Trophoblast cell (in vitro differentiated cells and primary cell): ENCODE data around the gene GARS1.
A peak's percentile ranks its signal among the peaks of the same experiment; 100 is the strongest.

Experiments used
- DNase-seq, 2 donors: peaks; one replicate each; pipeline ENCODE4 v3.0.0-alpha.2; 2016
- H2AFZ ChIP-seq: 2 replicates; pipeline ENCODE4 v1.6.1; 2013; ENCODE audit warnings: low read length, moderate library complexity, mild to moderate bottlenecking; ENCODE audit not compliant: insufficient read depth, poor library complexity
- H2AK5ac ChIP-seq: 2 replicates; pipeline ENCODE4 v1.6.1; 2013; ENCODE audit warnings: mild to moderate bottlenecking, low read length
- H2BK120ac ChIP-seq: 2 replicates; pipeline ENCODE4 v1.6.1; 2013; ENCODE audit warnings: low read length, mild to moderate bottlenecking, moderate library complexity; ENCODE audit not compliant: insufficient read depth, poor library complexity
- H2BK12ac ChIP-seq: 2 replicates; pipeline ENCODE4 v1.6.1; 2013; ENCODE audit warnings: mild to moderate bottlenecking, low read length, moderate library complexity
- H2BK5ac ChIP-seq: 2 replicates; pipeline ENCODE4 v1.6.1; 2013; ENCODE audit warnings: low read length, low read depth, moderate library complexity, mild to moderate bottlenecking; ENCODE audit not compliant: poor library complexity
- H3K14ac ChIP-seq: 2 replicates; pipeline ENCODE4 v1.6.1; 2013; ENCODE audit warnings: mild to moderate bottlenecking, low read length
- H3K18ac ChIP-seq: 2 replicates; pipeline ENCODE4 v1.6.1; 2013; ENCODE audit warnings: mild to moderate bottlenecking, low read length
- H3K23ac ChIP-seq: 2 replicates; pipeline ENCODE4 v1.6.1; 2013; ENCODE audit warnings: low read length
- H3K27ac ChIP-seq: 2 replicates; pipeline ENCODE4 v1.5.1; 2013; ENCODE audit warnings: low read depth, mild to moderate bottlenecking, inconsistent platforms, low read length, moderate library complexity
- H3K27me3 ChIP-seq: 2 replicates; pipeline ENCODE4 v1.6.1; 2013; ENCODE audit warnings: inconsistent platforms, mild to moderate bottlenecking, low read length, moderate library complexity; ENCODE audit not compliant: insufficient read depth
- H3K36me3 ChIP-seq, 2 experiments: 1 replicate in 1 of 2; 2 replicates in 1 of 2; pipeline ENCODE4 v1.6.1; 2013; ENCODE audit warnings: low read length in 2 of 2, mild to moderate bottlenecking in 2 of 2, moderate library complexity in 1 of 2; ENCODE audit not compliant: insufficient read depth in 2 of 2, control insufficient read depth in 1 of 2
- H3K4ac ChIP-seq: 2 replicates; pipeline ENCODE4 v1.6.1; 2013; ENCODE audit warnings: low read depth, mild to moderate bottlenecking, low read length, moderate library complexity
- H3K4me1 ChIP-seq, 2 experiments: 1 replicate in 1 of 2; 2 replicates in 1 of 2; pipeline ENCODE4 v1.6.1; 2013; ENCODE audit warnings: low read length in 2 of 2, mild to moderate bottlenecking in 2 of 2, moderate library complexity in 1 of 2; ENCODE audit not compliant: insufficient read depth in 2 of 2, control insufficient read depth in 1 of 2
- H3K4me2 ChIP-seq: 2 replicates; pipeline ENCODE4 v1.6.1; 2013; ENCODE audit warnings: inconsistent platforms, mild to moderate bottlenecking, low read length, moderate library complexity
- H3K4me3 ChIP-seq: 2 replicates; pipeline ENCODE4 v1.5.1; 2013; ENCODE audit warnings: mild to moderate bottlenecking, low read depth, low read length, inconsistent platforms
- H3K79me1 ChIP-seq: one replicate; pipeline ENCODE4 v1.6.1; 2013; ENCODE audit warnings: low read length
- H3K79me2 ChIP-seq: 2 replicates; pipeline ENCODE4 v1.6.1; 2013; ENCODE audit warnings: low read length, mild to moderate bottlenecking; ENCODE audit not compliant: control insufficient read depth, insufficient read depth, poor library complexity
- H3K9ac ChIP-seq: 2 replicates; pipeline ENCODE4 v1.6.1; 2013; ENCODE audit warnings: mild to moderate bottlenecking, low read length
- H3K9me3 ChIP-seq: 2 replicates; pipeline ENCODE4 v1.6.1; 2013; ENCODE audit warnings: low read depth, mild to moderate bottlenecking, control low read depth, inconsistent platforms, low read length; ENCODE audit not compliant: insufficient read depth
- H4K12ac ChIP-seq: 2 replicates; pipeline ENCODE4 v1.6.1; 2013; ENCODE audit warnings: low read depth, mild to moderate bottlenecking, low read length, moderate library complexity
- H4K8ac ChIP-seq: 2 replicates; pipeline ENCODE4 v1.6.1; 2013; ENCODE audit warnings: low read depth, mild to moderate bottlenecking, low read length, moderate library complexity
- H4K91ac ChIP-seq: one replicate; pipeline ENCODE4 v1.6.1; 2013; ENCODE audit warnings: low read depth, mild to moderate bottlenecking, low read length, moderate library complexity
- WGBS: extraction: QIAGEN DNeasy Blood & Tissue Kit; methylation state at CpG from one replicate; pipeline ENCODE4 v1.1.7; 2013; ENCODE audit warnings: missing lambda C conversion rate; ENCODE audit not compliant: insufficient read length, insufficient coverage; ENCODE audit errors: extremely low coverage; 5-methylcytosine and 5-hydroxymethylcytosine counted together

The GARS1 gene

DNA sequence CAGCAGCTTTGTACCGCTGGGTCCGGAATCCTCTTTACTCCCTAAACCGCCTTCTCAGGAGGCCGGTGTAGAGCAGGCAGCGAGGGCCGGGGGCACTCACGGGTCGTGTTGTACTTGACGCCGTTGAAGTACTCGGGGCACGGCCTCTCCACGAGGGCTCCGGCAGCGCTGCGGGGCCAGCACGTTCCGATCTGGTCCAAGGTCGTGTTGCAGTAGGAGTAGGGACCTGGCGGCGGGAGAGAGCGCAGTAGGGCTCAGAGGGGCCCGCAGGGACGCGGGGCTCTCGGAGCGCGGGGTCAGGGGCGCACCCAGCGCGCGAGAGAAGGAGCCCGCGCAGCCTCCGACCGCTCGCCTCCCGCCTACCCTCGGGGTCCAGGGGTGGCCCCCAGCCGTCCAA is 87.1 kb downstream of the GARS1 start:
- Histone ChIP-seq H2BK5ac (no peak overlapping the region), H3K9me3 (peaks cover 6% of the 10 kb centered on the region), H4K8ac (no peak overlapping the region), H3K14ac (no peak overlapping the region), H2AFZ (peak overlapping the region; percentile 17), H3K18ac (no peak overlapping the region), H3K23ac (no peak overlapping the region), H3K79me2 (no peaks in the 10 kb centered on the region), H3K4me3 (peak overlapping the region; percentile 68), H3K27ac (no peak overlapping the region), H3K4ac (no peak overlapping the region), H4K12ac (no peak overlapping the region), H4K91ac (no peak overlapping the region), H2AK5ac (no peak overlapping the region), H3K9ac (no peak overlapping the region), H2BK12ac (no peak overlapping the region), H3K4me1 (peaks cover 6 to 10% of the 10 kb centered on the region in 2 experiments), H3K4me2 (peak overlapping the region; percentile 87), H2BK120ac (no peak overlapping the region), H3K27me3 (peaks cover 30% of the 10 kb centered on the region), H3K36me3 (no peaks in the 10 kb centered on the region), H3K79me1 (no peaks in the 10 kb centered on the region)
- DNase-seq: no peak
- WGBS: no CpG with 5 or more reads among the region's 40 CpGs

DNA sequence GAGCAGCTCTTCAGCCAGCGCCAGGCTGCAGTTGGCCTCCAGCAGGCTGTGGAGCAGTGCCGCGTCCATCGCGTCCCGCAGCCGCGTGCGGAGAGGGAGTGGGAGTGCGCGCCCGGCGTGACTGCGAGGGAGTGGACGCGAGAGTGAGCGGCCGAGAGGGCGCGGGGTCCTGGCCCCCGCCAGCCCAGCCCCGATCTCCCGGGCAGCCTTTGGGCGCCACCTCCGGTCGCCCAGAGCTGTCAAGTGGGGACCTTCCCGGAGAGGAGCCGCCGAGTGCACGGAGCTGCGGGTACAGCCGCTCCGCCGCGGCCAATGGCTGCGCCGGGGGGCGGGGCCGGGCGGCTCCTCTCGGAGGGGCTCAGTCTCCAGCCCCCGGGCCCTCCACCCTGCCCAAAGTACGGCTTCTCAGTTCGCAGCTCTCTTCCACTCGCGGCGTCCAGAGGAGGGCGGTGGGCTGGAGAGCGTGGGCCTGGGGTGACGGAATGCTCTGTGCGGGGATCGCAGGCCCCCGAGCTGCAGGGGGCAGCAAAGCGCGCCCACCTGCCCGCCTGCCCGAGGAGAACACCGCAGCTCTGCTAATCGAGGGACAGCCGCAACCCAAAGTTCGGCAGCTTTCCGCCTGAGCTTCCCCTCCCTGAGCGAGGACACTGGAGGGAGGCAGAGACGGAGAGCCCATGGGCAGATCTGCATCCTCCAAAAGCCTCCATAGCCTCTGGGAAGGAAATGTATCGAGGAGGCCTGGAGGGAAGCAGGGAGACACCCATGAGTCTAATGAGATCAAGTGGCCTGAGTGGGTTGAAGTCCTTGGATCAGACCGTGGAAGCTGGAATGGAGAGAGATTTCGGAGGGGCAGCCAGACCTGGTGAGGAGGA is 87.8 kb downstream of the GARS1 start, which contains the start of gene CRHR2:
Gene CRHR2 (minus strand): TSS at position 245 of the 872 bp plus-strand sequence. CDS start 176 bp downstream, at position 69.
- Histone ChIP-seq H3K4me1 (peaks cover 6 to 10% of the 10 kb centered on the region in 2 experiments), H3K4me3 (peak within 1 kb of the TSS; percentile 68), H3K79me2 (no peaks in the 10 kb centered on the region), H3K36me3 (no peaks in the 10 kb centered on the region), H4K12ac (no peak within 1 kb of the TSS), H2BK12ac (no peak within 1 kb of the TSS), H3K4ac (no peak within 1 kb of the TSS), H3K79me1 (no peaks in the 10 kb centered on the region), H3K9me3 (peaks cover 6% of the 10 kb centered on the region), H3K27me3 (peaks cover 30% of the 10 kb centered on the region), H4K91ac (no peak within 1 kb of the TSS), H2AK5ac (no peak within 1 kb of the TSS), H2AFZ (peak within 1 kb of the TSS; percentile 32), H3K9ac (no peak within 1 kb of the TSS), H3K27ac (no peak within 1 kb of the TSS), H3K23ac (no peak within 1 kb of the TSS), H3K14ac (no peak within 1 kb of the TSS), H3K18ac (no peak within 1 kb of the TSS), H3K4me2 (peak within 1 kb of the TSS; percentile 87), H2BK120ac (no peak within 1 kb of the TSS), H2BK5ac (no peak within 1 kb of the TSS), H4K8ac (no peak within 1 kb of the TSS)
- DNase-seq: no peak
- no CpG with 5 or more reads among the region's 67 CpGs for WGBS

DNA sequence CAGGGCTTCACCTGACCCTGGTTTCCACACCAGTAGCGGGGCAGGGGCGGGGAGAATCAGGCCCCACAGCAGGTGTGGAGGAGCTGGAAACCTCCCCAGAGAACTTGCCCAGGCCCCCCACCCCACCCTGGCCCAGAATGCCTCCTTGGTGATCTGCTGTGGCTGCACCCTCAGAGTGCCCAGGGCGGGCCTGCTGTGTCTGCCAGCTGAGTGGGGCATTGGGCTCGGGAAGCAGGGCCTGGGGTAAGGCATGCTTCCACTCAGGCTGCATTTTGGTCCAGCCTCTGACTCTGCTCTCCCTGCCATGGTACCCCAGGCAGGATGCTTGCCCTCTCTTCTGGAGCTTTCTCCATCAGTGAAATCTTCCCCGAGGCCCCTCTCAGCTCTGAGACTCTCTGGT is 88.6 kb downstream of the GARS1 start:
- Histone ChIP-seq H2AK5ac (no peak overlapping the region), H3K14ac (no peak overlapping the region), H3K23ac (no peak overlapping the region), H3K9ac (no peak overlapping the region), H3K79me2 (no peaks in the 10 kb centered on the region), H2AFZ (no peak overlapping the region), H3K4ac (no peak overlapping the region), H4K91ac (no peak overlapping the region), H3K27me3 (peaks cover 30% of the 10 kb centered on the region), H3K36me3 (no peaks in the 10 kb centered on the region), H3K4me2 (no peak overlapping the region), H3K9me3 (peaks cover 6% of the 10 kb centered on the region), H3K27ac (no peak overlapping the region), H3K4me3 (no peak overlapping the region), H3K4me1 (peaks cover 6 to 10% of the 10 kb centered on the region in 2 experiments), H2BK5ac (no peak overlapping the region), H3K79me1 (no peaks in the 10 kb centered on the region), H2BK120ac (no peak overlapping the region), H4K8ac (no peak overlapping the region), H3K18ac (no peak overlapping the region), H2BK12ac (no peak overlapping the region), H4K12ac (no peak overlapping the region)
- WGBS: no CpG with 5 or more reads among the region's 5 CpGs
- DNase-seq: no peak
